ENCODE results near the gene RTN4RL1. TPM values are rescaled to one million over a fixed set of nuclear protein-coding genes. Genes with fewer than 3 reads are reported as not detected.

The RTN4RL1 gene
- total RNA-seq, 3 donors from 2014 or later = 0.14 to 0.47 (median 0.43) TPM

GRCh38 chr17:1994707-1995106 is 30.4 kb downstream of the RTN4RL1 start:
- TF ChIP-seq, protein P1, sequence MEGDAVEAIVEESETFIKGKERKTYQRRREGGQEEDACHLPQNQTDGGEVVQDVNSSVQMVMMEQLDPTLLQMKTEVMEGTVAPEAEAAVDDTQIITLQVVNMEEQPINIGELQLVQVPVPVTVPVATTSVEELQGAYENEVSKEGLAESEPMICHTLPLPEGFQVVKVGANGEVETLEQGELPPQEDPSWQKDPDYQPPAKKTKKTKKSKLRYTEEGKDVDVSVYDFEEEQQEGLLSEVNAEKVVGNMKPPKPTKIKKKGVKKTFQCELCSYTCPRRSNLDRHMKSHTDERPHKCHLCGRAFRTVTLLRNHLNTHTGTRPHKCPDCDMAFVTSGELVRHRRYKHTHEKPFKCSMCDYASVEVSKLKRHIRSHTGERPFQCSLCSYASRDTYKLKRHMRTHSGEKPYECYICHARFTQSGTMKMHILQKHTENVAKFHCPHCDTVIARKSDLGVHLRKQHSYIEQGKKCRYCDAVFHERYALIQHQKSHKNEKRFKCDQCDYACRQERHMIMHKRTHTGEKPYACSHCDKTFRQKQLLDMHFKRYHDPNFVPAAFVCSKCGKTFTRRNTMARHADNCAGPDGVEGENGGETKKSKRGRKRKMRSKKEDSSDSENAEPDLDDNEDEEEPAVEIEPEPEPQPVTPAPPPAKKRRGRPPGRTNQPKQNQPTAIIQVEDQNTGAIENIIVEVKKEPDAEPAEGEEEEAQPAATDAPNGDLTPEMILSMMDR (IDR thresholded peaks at IDR 0.05) = no peak
- Histone ChIP-seq H3K9me3 (no peaks in the 10 kb centered on the region), H3K4me1 (ENCODE audit: low read depth) (peaks cover 17% of the 10 kb centered on the region), H3K36me3 (ENCODE audit: low read depth) (no peaks in the 10 kb centered on the region), H3K4me3 (no peak overlapping the region)
- DNase-seq (no peak), ATAC-seq (no peak)
- intact Hi-C loops (cut with DNase I, micrococcal nuclease) = no loop called here

DNA sequence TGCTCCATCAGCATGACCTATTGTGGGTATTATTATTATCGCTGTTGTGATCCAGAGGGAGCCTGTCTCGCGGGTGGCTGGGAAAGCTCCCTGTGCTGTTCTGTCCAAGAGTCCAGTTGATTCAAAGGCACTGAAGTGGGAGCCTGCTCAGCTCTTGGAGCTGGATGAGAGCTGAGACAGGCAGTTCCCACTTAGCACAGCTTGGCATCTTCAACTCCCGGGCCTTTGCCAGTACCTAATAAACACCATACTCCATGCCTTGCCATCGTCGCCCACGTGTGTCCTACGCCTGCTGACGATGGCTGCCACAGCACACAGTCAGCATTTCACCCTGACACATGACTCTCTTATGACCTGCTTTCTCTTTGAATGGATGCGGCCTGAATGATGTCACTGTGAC is 32.6 kb downstream of the RTN4RL1 start:
- intact Hi-C loops (cut with DNase I, micrococcal nuclease) = no loop called here
- no peak for ATAC-seq

GRCh38 chr17:1989135-1989534 is 36.0 kb downstream of the RTN4RL1 start:
- peak; percentile 59 for ATAC-seq
- H3K4me1 ChIP-seq (ENCODE audit: low read depth) = no peaks in the 10 kb centered on the region
- DNase-seq = no peak
- H3K36me3 ChIP-seq (ENCODE audit: low read depth) = no peaks in the 10 kb centered on the region
- no peak overlapping the region for H3K4me3 ChIP-seq
- intact Hi-C loops (cut with DNase I, micrococcal nuclease) = no loop called here
- H3K9me3 ChIP-seq = no peaks in the 10 kb centered on the region
- TF ChIP-seq, protein P1 (IDR thresholded peaks at IDR 0.05) = no peak

More for the DNA sequence above, 32.6 kb downstream of the RTN4RL1 start:
- no peak for DNase-seq
- Histone ChIP-seq H3K36me3 (ENCODE audit: low read depth) (no peaks in the 10 kb centered on the region), H3K9me3 (no peaks in the 10 kb centered on the region), H3K4me1 (ENCODE audit: low read depth) (peaks cover 3% of the 10 kb centered on the region), H3K4me3 (no peak overlapping the region)
- TF ChIP-seq, protein P1 (IDR thresholded peaks at IDR 0.05) = no peak

- Histone ChIP-seq H3K9me3 (no peaks in the 10 kb centered on the region), H3K36me3 (ENCODE audit: low read depth) (no peaks in the 10 kb centered on the region), H3K4me3 (no peak overlapping the region), H3K4me1 (ENCODE audit: low read depth) (no peaks in the 10 kb centered on the region)
- ATAC-seq = no peak
- no peak for DNase-seq
- intact Hi-C loops (cut with DNase I, micrococcal nuclease) = no loop called here
- TF ChIP-seq, protein P1 (IDR thresholded peaks at IDR 0.05) = no peak
Observed at GRCh38 chr17:1986783-1987451, 38.2 kb downstream of the RTN4RL1 start.

DNA sequence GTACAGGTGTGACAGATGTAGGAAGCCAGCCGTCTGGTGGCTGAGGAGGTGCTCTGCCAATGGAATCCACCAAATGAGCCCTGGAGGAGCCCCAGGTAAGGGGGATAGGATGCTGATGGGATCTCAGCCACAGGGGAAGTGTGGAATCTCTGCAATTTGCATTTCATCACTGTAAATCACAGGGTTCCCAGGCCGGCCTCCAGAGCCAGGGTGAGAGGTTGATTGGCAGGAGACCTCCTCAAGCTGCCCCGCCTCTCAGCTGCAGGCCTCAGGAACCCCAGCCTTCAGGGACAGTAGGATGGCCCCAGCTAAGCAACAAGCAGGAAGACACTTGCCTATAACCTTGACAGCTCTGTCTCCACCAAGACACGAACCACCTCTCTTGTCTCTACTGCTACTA is 39.4 kb downstream of the RTN4RL1 start:
- Histone ChIP-seq H3K4me3 (no peak overlapping the region), H3K4me1 (ENCODE audit: low read depth) (no peaks in the 10 kb centered on the region), H3K36me3 (ENCODE audit: low read depth) (no peaks in the 10 kb centered on the region), H3K9me3 (no peaks in the 10 kb centered on the region)
- TF ChIP-seq, protein P1 (IDR thresholded peaks at IDR 0.05) = no peak
- intact Hi-C loops (cut with DNase I, micrococcal nuclease) = no loop called here
- DNase-seq (no peak), ATAC-seq (no peak)

All from mucosa of descending colon (tissue), 3 donors.